ENCODE data around the gene ZNF439. TPM values are rescaled to one million over a fixed set of nuclear protein-coding genes. Genes with fewer than 3 reads are reported as not detected.

ZNF439 gene
- total and polyA plus RNA-seq, 2 of the 8 experiments (the other 6 are each of a cell fraction or from before 2014, with no cell fraction given) = 0.09 TPM; not detected in 1

DNA sequence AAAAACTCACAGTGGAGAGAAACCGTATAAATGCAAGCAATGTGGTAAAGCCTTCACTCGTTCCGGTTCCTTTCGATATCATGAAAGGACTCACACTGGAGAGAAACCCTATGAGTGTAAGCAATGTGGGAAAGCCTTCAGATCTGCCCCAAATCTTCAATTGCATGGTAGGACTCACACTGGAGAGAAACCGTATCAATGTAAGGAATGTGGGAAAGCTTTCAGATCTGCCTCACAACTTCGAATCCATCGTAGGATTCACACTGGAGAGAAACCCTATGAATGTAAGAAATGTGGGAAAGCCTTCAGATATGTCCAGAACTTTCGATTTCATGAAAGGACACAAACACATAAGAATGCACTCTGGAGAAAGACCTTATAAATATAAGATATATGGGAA, 19.7 kb downstream of the ZNF439 start:
- ChIA-PET CTCF (ENCODE audit: partially characterized antibody) (no interaction called here), POLR2A (ENCODE audit: partially characterized antibody) (no interaction called here)
- no peak overlapping the region for H2BK5ac ChIP-seq (ENCODE audit: low read depth, low read length)
- H3K4me1 ChIP-seq (replicated peaks in 1 of 4; ENCODE audit: control insufficient read depth in 3 of 4, insufficient read depth in 4 of 4, low read length in 3 of 4) = no peaks in the 10 kb centered on the region
- H3K79me1 ChIP-seq (ENCODE audit: low read depth, low read length) = no peaks in the 10 kb centered on the region
- H3K23ac ChIP-seq (ENCODE audit: insufficient read length) = no peak overlapping the region
- H4K8ac ChIP-seq (ENCODE audit: extremely low read depth, insufficient read depth, low read length) = no peak overlapping the region
- no peak overlapping the region for H3K4me3 ChIP-seq (ENCODE audit: extremely low read depth in 1 of 4, insufficient read depth in 2 of 4, low read depth in 3 of 4, low read length in 4 of 4)
- H3K36me3 ChIP-seq (ENCODE audit: control insufficient read depth in 2 of 4, insufficient read depth in 4 of 4, low read length in 3 of 4) = no peaks in the 10 kb centered on the region; a peak in 1 of 8 replicates
- H2BK120ac ChIP-seq (replicated peaks; ENCODE audit: low read depth, low read length) = no peak overlapping the region
- H3K27ac ChIP-seq (ENCODE audit: low read depth, low read length) = no peak overlapping the region
- no peak overlapping the region for H3K14ac ChIP-seq (ENCODE audit: insufficient read length)
- whole genome bisulfite sequencing, 2 experiments (ENCODE audit: extremely low coverage in 1 of 2, insufficient coverage in 1 of 2, insufficient read length in 1 of 2, insufficient replicate concordance in 2 of 2, low coverage in 1 of 2, low lambda C conversion rate in 2 of 2, missing lambda C conversion rate in 1 of 2) = 84% methylated on average over 8 of the region's 8 CpGs; no CpG with 5 or more reads in 1 of the 2 experiments
- H2AFZ ChIP-seq (ENCODE audit: low read length) = no peak overlapping the region
- H3K4ac ChIP-seq (replicated peaks; ENCODE audit: insufficient read length, low read depth, low read length) = no peak overlapping the region
- no peak for FAIRE-seq
- no peak overlapping the region for H2BK20ac ChIP-seq (ENCODE audit: low read length)
- no peak overlapping the region for H3K18ac ChIP-seq (ENCODE audit: extremely low read depth, low read length)
- no peak for DNase-seq (ENCODE audit: low read depth in 1 of 2, low spot score in 2 of 2)
- no peak overlapping the region for H4K91ac ChIP-seq (replicated peaks; ENCODE audit: insufficient read length, low read length)
- H3K9ac ChIP-seq (replicated peaks in 1 of 4; ENCODE audit: extremely low read depth in 1 of 4, low read depth in 3 of 4, low read length in 3 of 4) = no peak overlapping the region
- H2BK12ac ChIP-seq (ENCODE audit: low read depth, low read length) = no peak overlapping the region
- TF ChIP-seq GTF2F1 (IDR thresholded peaks at IDR 0.05; ENCODE audit: borderline replicate concordance, low read depth, low read length) (no peak), TEAD4 (IDR thresholded peaks at IDR 0.05; ENCODE audit: low read depth, low read length) (no peak), EGR1 (IDR thresholded peaks at IDR 0.05; ENCODE audit: borderline replicate concordance, low read depth, low read length) (no peak)
- TF ChIP-seq, protein P1, sequence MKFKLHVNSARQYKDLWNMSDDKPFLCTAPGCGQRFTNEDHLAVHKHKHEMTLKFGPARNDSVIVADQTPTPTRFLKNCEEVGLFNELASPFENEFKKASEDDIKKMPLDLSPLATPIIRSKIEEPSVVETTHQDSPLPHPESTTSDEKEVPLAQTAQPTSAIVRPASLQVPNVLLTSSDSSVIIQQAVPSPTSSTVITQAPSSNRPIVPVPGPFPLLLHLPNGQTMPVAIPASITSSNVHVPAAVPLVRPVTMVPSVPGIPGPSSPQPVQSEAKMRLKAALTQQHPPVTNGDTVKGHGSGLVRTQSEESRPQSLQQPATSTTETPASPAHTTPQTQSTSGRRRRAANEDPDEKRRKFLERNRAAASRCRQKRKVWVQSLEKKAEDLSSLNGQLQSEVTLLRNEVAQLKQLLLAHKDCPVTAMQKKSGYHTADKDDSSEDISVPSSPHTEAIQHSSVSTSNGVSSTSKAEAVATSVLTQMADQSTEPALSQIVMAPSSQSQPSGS (IDR thresholded peaks at IDR 0.05; ENCODE audit: low read length) = no peak
- TF ChIP-seq, protein P2, sequence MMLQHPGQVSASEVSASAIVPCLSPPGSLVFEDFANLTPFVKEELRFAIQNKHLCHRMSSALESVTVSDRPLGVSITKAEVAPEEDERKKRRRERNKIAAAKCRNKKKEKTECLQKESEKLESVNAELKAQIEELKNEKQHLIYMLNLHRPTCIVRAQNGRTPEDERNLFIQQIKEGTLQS (IDR thresholded peaks at IDR 0.05; ENCODE audit: insufficient read depth, low read depth, low read length) = no peak
- no peak overlapping the region for H2BK15ac ChIP-seq (ENCODE audit: low read length)
- H4K20me1 ChIP-seq (replicated peaks in 1 of 2; ENCODE audit: control insufficient read depth in 1 of 2, insufficient read depth in 2 of 2, low read length in 2 of 2) = no peaks in the 10 kb centered on the region
- no peaks in the 10 kb centered on the region for H3K79me2 ChIP-seq (ENCODE audit: control insufficient read depth in 1 of 2, insufficient read depth in 2 of 2, low read length in 2 of 2)
- H3K27me3 ChIP-seq (replicated peaks in 1 of 4; ENCODE audit: control insufficient read depth in 3 of 4, extremely low read depth in 1 of 4, insufficient read depth in 3 of 4, low read length in 3 of 4) = no peaks in the 10 kb centered on the region
- no peak overlapping the region for H2AK5ac ChIP-seq (ENCODE audit: low read depth, low read length)
- no peak overlapping the region for H3K4me2 ChIP-seq (ENCODE audit: insufficient read depth in 1 of 2, low read depth in 2 of 2, low read length in 2 of 2)
- no peaks in the 10 kb centered on the region for H3K23me2 ChIP-seq (ENCODE audit: low read depth, low read length)
- H4K5ac ChIP-seq (ENCODE audit: insufficient read length, low read depth, low read length) = no peak overlapping the region
- no peak overlapping the region for H3K56ac ChIP-seq (replicated peaks; ENCODE audit: insufficient read length, low read depth, low read length)
- H3K9me3 ChIP-seq (ENCODE audit: insufficient read depth in 2 of 2, low read depth in 1 of 2, low read length in 1 of 2) = peaks cover 58 to 65% of the 10 kb centered on the region in 2 experiments

All from H1 (cell line).